BE2C (cell line): Measurements from ENCODE around the gene ACADSB.

Experiments
- DNase-seq: peaks from one replicate; pipeline ENCODE4 v3.0.0-alpha.2; 2020
- H3K27me3 ChIP-seq: fragments of 250-450 bp; sonication (Bioruptor Pico); 2 replicates; pipeline ENCODE4 v1.5.1; 2020; ENCODE audit warnings: mild to moderate bottlenecking
- H3K36me3 ChIP-seq: fragments of 250-450 bp; sonication (Bioruptor Pico); 2 replicates; pipeline ENCODE4 v1.5.1; 2020; ENCODE audit warnings: mild to moderate bottlenecking
- H3K4me1 ChIP-seq: fragments of 250-450 bp; sonication (Bioruptor Pico); 2 replicates; pipeline ENCODE4 v1.5.1; 2020
- H3K4me3 ChIP-seq: 2 replicates; pipeline ENCODE4 v1.5.1; 2011; ENCODE audit warnings: low read depth, low read length
- H3K9me3 ChIP-seq: fragments of 250-450 bp; sonication (Bioruptor Pico); 2 replicates; pipeline ENCODE4 v1.5.1; 2020
- CTCF ChIP-seq: IDR thresholded peaks from 2 replicates; pipeline ENCODE4 v1.5.1; 2012; ENCODE audit warnings: mild to moderate bottlenecking, low read depth, low read length

The ACADSB gene

DNA sequence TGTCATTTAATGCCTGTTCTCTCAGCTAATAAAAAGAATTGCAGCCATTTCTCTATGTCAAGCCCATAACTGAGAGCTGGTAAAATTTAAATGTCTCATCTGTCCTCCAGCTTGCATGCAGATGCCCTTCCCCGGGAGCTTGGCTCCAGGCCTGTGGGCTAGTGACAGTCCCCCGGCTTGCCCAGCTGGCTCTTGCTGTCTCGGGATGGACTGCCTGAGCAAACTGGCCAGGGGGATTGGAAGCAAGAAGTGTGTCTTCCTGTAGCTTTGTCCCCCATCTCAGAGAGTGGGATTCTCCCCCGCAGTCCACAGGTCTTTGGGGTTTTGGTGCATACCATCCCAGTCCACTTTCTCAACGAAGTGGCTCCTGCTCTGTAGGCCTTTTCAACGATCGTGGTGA is 73.1 kb downstream of the ACADSB start:
- DNase-seq = no peak
- H3K27me3 ChIP-seq = no peaks in the 10 kb centered on the region
- TF ChIP-seq CTCF = no peak
- H3K4me1 ChIP-seq = no peaks in the 10 kb centered on the region
- H3K9me3 ChIP-seq = no peaks in the 10 kb centered on the region
- no peak overlapping the region for H3K4me3 ChIP-seq
- no peaks in the 10 kb centered on the region for H3K36me3 ChIP-seq

- TF ChIP-seq CTCF = no peak
- no peaks in the 10 kb centered on the region for H3K27me3 ChIP-seq
- no peaks in the 10 kb centered on the region for H3K4me1 ChIP-seq
- H3K36me3 ChIP-seq = no peaks in the 10 kb centered on the region
- no peak for DNase-seq
- H3K4me3 ChIP-seq = no peak overlapping the region
- H3K9me3 ChIP-seq = no peaks in the 10 kb centered on the region
Measured at GRCh38 chr10:123083811-123084210, 75.0 kb downstream of the ACADSB start.

DNA sequence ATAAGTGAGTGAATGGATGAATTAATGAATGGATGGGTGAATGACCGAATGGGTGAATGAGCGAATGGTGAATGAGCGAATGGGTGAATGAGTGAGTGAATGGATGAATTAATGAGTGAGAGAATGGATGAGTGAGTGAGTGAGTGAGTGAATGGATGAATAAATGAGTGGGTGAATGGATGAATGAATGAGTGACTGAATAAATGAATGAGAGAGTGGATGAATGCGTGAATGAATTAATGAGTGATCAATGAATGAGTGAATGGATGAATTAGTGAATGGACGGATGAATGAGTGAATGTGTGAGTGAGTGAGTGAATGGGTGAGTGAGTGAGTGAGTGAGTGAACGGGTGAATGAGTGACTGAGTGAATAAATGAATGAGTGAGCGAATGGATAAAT is 77.5 kb downstream of the ACADSB start:
- Histone ChIP-seq H3K4me1 (no peaks in the 10 kb centered on the region), H3K27me3 (peaks cover 4% of the 10 kb centered on the region; the same call in 1 of the 2 replicates), H3K4me3 (no peak overlapping the region), H3K9me3 (no peaks in the 10 kb centered on the region), H3K36me3 (no peaks in the 10 kb centered on the region)
- DNase-seq = no peak
- no peak for TF ChIP-seq CTCF

DNA sequence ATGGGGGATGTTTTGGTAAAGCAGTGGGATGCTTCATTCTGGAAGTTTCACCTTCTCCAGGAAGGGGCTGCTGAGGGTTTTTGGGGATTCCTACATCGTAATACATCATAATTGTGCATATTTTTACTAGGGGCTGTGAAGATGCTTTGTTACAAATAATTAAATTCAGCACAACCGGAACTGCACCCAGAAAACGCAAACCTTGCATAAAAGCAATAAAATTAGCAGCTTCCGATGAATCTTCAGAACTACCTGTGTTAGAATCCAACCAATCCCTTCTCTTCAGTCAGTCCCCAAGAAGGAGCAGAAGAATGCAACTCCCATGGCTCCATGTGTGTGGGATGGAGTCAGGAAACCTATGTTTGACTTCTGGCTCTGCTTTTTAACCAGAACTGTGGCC is 78.5 kb downstream of the ACADSB start:
- H3K36me3 ChIP-seq = no peaks in the 10 kb centered on the region
- H3K27me3 ChIP-seq = peaks cover 8% of the 10 kb centered on the region; the same call in 1 of the 2 replicates
- TF ChIP-seq CTCF = no peak

GRCh38 chr10:123087786-123088185 is 79.0 kb downstream of the ACADSB start:
- Histone ChIP-seq H3K27me3 (peaks cover 12% of the 10 kb centered on the region), H3K9me3 (no peaks in the 10 kb centered on the region), H3K4me3 (no peak overlapping the region), H3K4me1 (no peaks in the 10 kb centered on the region), H3K36me3 (no peaks in the 10 kb centered on the region)
- no peak for DNase-seq
- TF ChIP-seq CTCF = no peak

More for the DNA sequence above, 78.5 kb downstream of the ACADSB start:
- no peak for DNase-seq
- Histone ChIP-seq H3K9me3 (no peaks in the 10 kb centered on the region), H3K4me1 (no peaks in the 10 kb centered on the region), H3K4me3 (no peak overlapping the region)

DNA sequence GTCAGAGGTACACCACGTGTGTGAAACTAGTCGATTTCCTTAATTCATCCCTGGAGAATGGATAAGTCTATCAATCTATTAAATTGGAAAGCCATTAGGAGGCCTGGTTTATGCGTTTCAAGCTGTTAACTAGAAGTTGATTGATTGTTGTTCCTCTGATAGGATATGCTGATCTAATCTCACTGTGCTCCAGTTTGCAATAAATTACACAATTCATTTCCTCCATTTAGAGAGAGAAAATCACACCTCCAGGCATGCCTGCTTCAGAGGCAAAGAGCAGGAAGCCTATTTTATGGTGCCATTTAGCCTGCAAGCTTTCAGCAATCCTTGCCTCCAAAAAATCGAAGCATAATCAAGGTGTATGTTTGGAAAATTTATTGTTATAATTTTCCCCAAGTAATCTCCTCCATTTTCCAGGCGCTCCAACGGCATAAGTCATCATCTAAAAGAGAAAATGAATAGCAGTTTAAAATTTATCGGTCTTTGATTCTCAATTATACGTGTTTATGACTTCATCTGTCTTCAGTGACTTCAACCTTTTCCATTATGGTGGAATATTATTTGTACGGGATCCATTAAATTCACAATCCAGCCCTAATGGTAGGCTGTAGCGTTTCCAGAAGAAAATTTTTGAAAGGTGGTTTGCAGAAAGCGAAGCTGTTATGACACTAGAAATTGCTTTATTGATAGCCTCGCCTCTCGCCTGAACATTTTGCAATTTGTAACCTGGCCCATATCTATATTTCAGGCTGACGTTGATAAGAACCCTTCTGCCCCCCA is 84.0 kb downstream of the ACADSB start:
- no peaks in the 10 kb centered on the region for H3K9me3 ChIP-seq
- no peak overlapping the region for H3K4me3 ChIP-seq
- peaks cover 23% of the 10 kb centered on the region for H3K27me3 ChIP-seq
- no peaks in the 10 kb centered on the region for H3K36me3 ChIP-seq
- DNase-seq = no peak
- H3K4me1 ChIP-seq = no peaks in the 10 kb centered on the region
- TF ChIP-seq CTCF = no peak
